Body of pancreas (tissue), 4 donors: ENCODE results near the gene CAPSL.

ENCODE experiments used
- CTCF ChIP-seq, 7 experiments: fragments of 450-650 bp in 4 of 7; fragments of 200-600 bp in 3 of 7; sonication (generic) in 3 of 7; IDR thresholded peaks; one replicate each; pipeline ENCODE4 v1.5.1; 2016 to 2019; ENCODE audit warnings: antibody characterized with exemption in 7 of 7
- POLR2A ChIP-seq, 3 donors: fragments of 450-650 bp; IDR thresholded peaks; one replicate each; pipeline ENCODE4 v1.6.1; 2016; ENCODE audit warnings: antibody characterized with exemption in 3 of 3, mild to moderate bottlenecking in 2 of 3

GRCh38 chr5:35924122-35924949, 14.1 kb downstream of the CAPSL start:
- TF ChIP-seq CTCF (IDR thresholded peaks at IDR 0.05) (no peak), POLR2A (IDR thresholded peaks at IDR 0.05) (no peak)
